ENCODE data around the gene RSF1.

The RSF1 gene

DNA sequence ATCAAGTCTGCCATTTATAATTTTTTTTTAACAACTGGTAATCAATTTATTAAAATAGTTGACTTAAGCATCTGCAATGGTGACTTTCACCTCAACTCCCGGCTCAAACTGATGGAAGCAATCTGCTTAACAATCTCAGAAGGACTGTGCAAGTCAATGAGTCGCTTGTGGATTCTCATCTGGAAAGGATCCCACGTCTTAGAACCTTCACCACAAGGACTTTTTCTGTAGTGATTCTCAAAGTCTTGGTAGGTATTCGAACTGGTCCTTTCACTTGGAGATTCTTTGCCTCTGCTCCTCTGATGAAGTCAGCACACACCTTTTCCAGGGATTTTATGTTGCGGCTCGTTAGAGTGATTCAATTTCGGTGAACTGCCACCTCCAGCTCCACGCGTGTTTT lies 7.3 kb downstream of the RSF1 start:
- Histone ChIP-seq H2BK120ac (ENCODE audit: insufficient read depth, low read length, poor library complexity) (no peak overlapping the region), H3K27ac (ENCODE audit: low read depth, low read length) (no peak overlapping the region), H3K36me3 (ENCODE audit: control insufficient read depth in 1 of 2, insufficient read depth in 2 of 2, low read length in 2 of 2) (peaks cover 0 to 1% of the 10 kb centered on the region in 2 experiments), H3K14ac (ENCODE audit: low read length) (no peak overlapping the region), H3K4me1 (ENCODE audit: control insufficient read depth in 1 of 2, insufficient read depth in 2 of 2, low read length in 2 of 2) (no peaks in the 10 kb centered on the region), H2AFZ (ENCODE audit: insufficient read depth, low read length, poor library complexity) (no peak overlapping the region), H3K27me3 (ENCODE audit: insufficient read depth, low read length) (no peaks in the 10 kb centered on the region), H3K9me3 (ENCODE audit: insufficient read depth, low read depth, low read length) (no peaks in the 10 kb centered on the region), H2BK12ac (ENCODE audit: low read length) (no peak overlapping the region), H3K4ac (ENCODE audit: low read depth, low read length) (no peak overlapping the region), H3K23ac (ENCODE audit: low read length) (no peak overlapping the region), H3K4me2 (ENCODE audit: low read length) (no peak overlapping the region), H4K91ac (ENCODE audit: low read depth, low read length) (no peak overlapping the region), H4K12ac (ENCODE audit: low read depth, low read length) (no peak overlapping the region), H4K8ac (ENCODE audit: low read depth, low read length) (no peak overlapping the region), H3K79me1 (ENCODE audit: low read length) (no peaks in the 10 kb centered on the region), H2AK5ac (ENCODE audit: low read length) (no peak overlapping the region), H3K9ac (ENCODE audit: low read length) (no peak overlapping the region), H3K18ac (ENCODE audit: low read length) (no peak overlapping the region), H3K79me2 (ENCODE audit: control insufficient read depth, insufficient read depth, low read length, poor library complexity) (peaks cover 6% of the 10 kb centered on the region), H2BK5ac (ENCODE audit: low read depth, low read length, poor library complexity) (no peak overlapping the region), H3K4me3 (ENCODE audit: low read depth, low read length) (no peak overlapping the region)
- DNase-seq: no peak
- no CpG with 5 or more reads among the region's 9 CpGs for WGBS (ENCODE audit: extremely low coverage, insufficient coverage, insufficient read length)

GRCh38 chr11:77806993-77807392 lies 13.5 kb downstream of the RSF1 start:
- H2BK12ac ChIP-seq (ENCODE audit: low read length): no peak overlapping the region

GRCh38 chr11:77806415-77806814 lies 14.1 kb downstream of the RSF1 start:
- H4K12ac ChIP-seq (ENCODE audit: low read depth, low read length): no peak overlapping the region
- no peak overlapping the region for H3K27ac ChIP-seq (ENCODE audit: low read depth, low read length)
- H3K4me1 ChIP-seq (ENCODE audit: control insufficient read depth in 1 of 2, insufficient read depth in 2 of 2, low read length in 2 of 2): no peaks in the 10 kb centered on the region
- H3K9ac ChIP-seq (ENCODE audit: low read length): no peak overlapping the region
- H2BK5ac ChIP-seq (ENCODE audit: low read depth, low read length, poor library complexity): no peak overlapping the region
- no peak overlapping the region for H2AFZ ChIP-seq (ENCODE audit: insufficient read depth, low read length, poor library complexity)
- H2BK12ac ChIP-seq (ENCODE audit: low read length): no peak overlapping the region
- no peaks in the 10 kb centered on the region for H3K27me3 ChIP-seq (ENCODE audit: insufficient read depth, low read length)
- no peak overlapping the region for H3K14ac ChIP-seq (ENCODE audit: low read length)
- no peak overlapping the region for H3K18ac ChIP-seq (ENCODE audit: low read length)
- no peak for DNase-seq
- H2AK5ac ChIP-seq (ENCODE audit: low read length): no peak overlapping the region
- peaks cover 1% of the 10 kb centered on the region for H3K79me2 ChIP-seq (ENCODE audit: control insufficient read depth, insufficient read depth, low read length, poor library complexity)
- H2BK120ac ChIP-seq (ENCODE audit: insufficient read depth, low read length, poor library complexity): no peak overlapping the region
- H4K8ac ChIP-seq (ENCODE audit: low read depth, low read length): no peak overlapping the region
- H3K4me3 ChIP-seq (ENCODE audit: low read depth, low read length): no peak overlapping the region
- no peaks in the 10 kb centered on the region for H3K9me3 ChIP-seq (ENCODE audit: insufficient read depth, low read depth, low read length)
- H4K91ac ChIP-seq (ENCODE audit: low read depth, low read length): no peak overlapping the region
- no peak overlapping the region for H3K23ac ChIP-seq (ENCODE audit: low read length)
- H3K4ac ChIP-seq (ENCODE audit: low read depth, low read length): peak overlapping the region; percentile 93
- no peaks in the 10 kb centered on the region for H3K79me1 ChIP-seq (ENCODE audit: low read length)
- no peak overlapping the region for H3K4me2 ChIP-seq (ENCODE audit: low read length)
- peaks cover 0 to under 1% of the 10 kb centered on the region in 2 experiments for H3K36me3 ChIP-seq (ENCODE audit: control insufficient read depth in 1 of 2, insufficient read depth in 2 of 2, low read length in 2 of 2)

More at GRCh38 chr11:77806993-77807392, 13.5 kb downstream of the RSF1 start:
- Histone ChIP-seq H4K12ac (ENCODE audit: low read depth, low read length) (no peak overlapping the region), H3K27me3 (ENCODE audit: insufficient read depth, low read length) (no peaks in the 10 kb centered on the region), H2BK120ac (ENCODE audit: insufficient read depth, low read length, poor library complexity) (no peak overlapping the region), H3K79me2 (ENCODE audit: control insufficient read depth, insufficient read depth, low read length, poor library complexity) (peaks cover 1% of the 10 kb centered on the region), H4K91ac (ENCODE audit: low read depth, low read length) (no peak overlapping the region), H3K4me1 (ENCODE audit: control insufficient read depth in 1 of 2, insufficient read depth in 2 of 2, low read length in 2 of 2) (no peaks in the 10 kb centered on the region), H2AK5ac (ENCODE audit: low read length) (no peak overlapping the region), H3K4me3 (ENCODE audit: low read depth, low read length) (no peak overlapping the region), H2AFZ (ENCODE audit: insufficient read depth, low read length, poor library complexity) (no peak overlapping the region), H3K27ac (ENCODE audit: low read depth, low read length) (no peak overlapping the region), H3K4me2 (ENCODE audit: low read length) (no peak overlapping the region), H3K4ac (ENCODE audit: low read depth, low read length) (no peak overlapping the region), H3K18ac (ENCODE audit: low read length) (no peak overlapping the region), H3K23ac (ENCODE audit: low read length) (no peak overlapping the region), H3K9ac (ENCODE audit: low read length) (no peak overlapping the region), H2BK5ac (ENCODE audit: low read depth, low read length, poor library complexity) (no peak overlapping the region), H3K9me3 (ENCODE audit: insufficient read depth, low read depth, low read length) (no peaks in the 10 kb centered on the region), H3K14ac (ENCODE audit: low read length) (no peak overlapping the region), H3K36me3 (ENCODE audit: control insufficient read depth in 1 of 2, insufficient read depth in 2 of 2, low read length in 2 of 2) (peaks cover 0 to 1% of the 10 kb centered on the region in 2 experiments), H4K8ac (ENCODE audit: low read depth, low read length) (no peak overlapping the region), H3K79me1 (ENCODE audit: low read length) (no peaks in the 10 kb centered on the region)
- WGBS (ENCODE audit: extremely low coverage, insufficient coverage, insufficient read length): 100% methylated on average over 2 of the region's 2 CpGs
- no peak for DNase-seq

DNA sequence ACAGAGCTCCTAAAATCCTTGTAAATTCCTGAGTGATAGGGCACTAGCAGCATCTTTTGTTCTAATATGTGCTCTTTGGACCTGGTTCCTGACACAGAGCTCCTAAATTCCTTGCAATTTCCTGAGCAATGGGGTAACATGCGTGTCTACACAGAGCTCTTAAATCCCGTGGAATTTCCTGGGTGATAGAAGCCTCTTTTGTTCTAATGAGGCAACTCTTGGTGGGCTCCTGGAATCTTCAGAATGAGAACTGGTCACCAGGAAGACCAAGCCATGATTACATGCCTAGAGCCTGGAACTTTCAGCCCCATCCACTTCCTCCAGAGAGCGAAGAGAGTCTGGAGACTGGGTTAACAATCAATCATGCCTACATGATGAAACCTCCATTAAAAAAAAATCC lies 19.0 kb downstream of the RSF1 start:
- no peaks in the 10 kb centered on the region for H3K36me3 ChIP-seq (ENCODE audit: control insufficient read depth in 1 of 2, insufficient read depth in 2 of 2, low read length in 2 of 2)
- H3K4me2 ChIP-seq (ENCODE audit: low read length): no peak overlapping the region
- H3K79me2 ChIP-seq (ENCODE audit: control insufficient read depth, insufficient read depth, low read length, poor library complexity): peaks cover 4% of the 10 kb centered on the region
- no peak overlapping the region for H4K91ac ChIP-seq (ENCODE audit: low read depth, low read length)
- no peak overlapping the region for H3K14ac ChIP-seq (ENCODE audit: low read length)
- no peaks in the 10 kb centered on the region for H3K79me1 ChIP-seq (ENCODE audit: low read length)
- H3K27ac ChIP-seq (ENCODE audit: low read depth, low read length): no peak overlapping the region
- H4K12ac ChIP-seq (ENCODE audit: low read depth, low read length): no peak overlapping the region
- no peak overlapping the region for H2AFZ ChIP-seq (ENCODE audit: insufficient read depth, low read length, poor library complexity)
- H3K9me3 ChIP-seq (ENCODE audit: insufficient read depth, low read depth, low read length): no peaks in the 10 kb centered on the region
- H2BK120ac ChIP-seq (ENCODE audit: insufficient read depth, low read length, poor library complexity): no peak overlapping the region
- no peak for DNase-seq
- no peak overlapping the region for H2BK5ac ChIP-seq (ENCODE audit: low read depth, low read length, poor library complexity)
- no peaks in the 10 kb centered on the region for H3K4me1 ChIP-seq (ENCODE audit: control insufficient read depth in 1 of 2, insufficient read depth in 2 of 2, low read length in 2 of 2)
- H3K4me3 ChIP-seq (ENCODE audit: low read depth, low read length): no peak overlapping the region
- no peak overlapping the region for H4K8ac ChIP-seq (ENCODE audit: low read depth, low read length)
- H3K18ac ChIP-seq (ENCODE audit: low read length): no peak overlapping the region
- no peaks in the 10 kb centered on the region for H3K27me3 ChIP-seq (ENCODE audit: insufficient read depth, low read length)
- H3K4ac ChIP-seq (ENCODE audit: low read depth, low read length): no peak overlapping the region
- no CpG with 5 or more reads among the region's 3 CpGs for WGBS (ENCODE audit: extremely low coverage, insufficient coverage, insufficient read length)
- no peak overlapping the region for H3K9ac ChIP-seq (ENCODE audit: low read length)
- no peak overlapping the region for H2BK12ac ChIP-seq (ENCODE audit: low read length)
- no peak overlapping the region for H2AK5ac ChIP-seq (ENCODE audit: low read length)
- H3K23ac ChIP-seq (ENCODE audit: low read length): no peak overlapping the region
